Gastroesophageal sphincter (tissue), 3 donors: ENCODE data around the gene KAZN.

Source experiments
- CTCF ChIP-seq, 4 experiments: fragments of 200-600 bp in 2 of 4; fragments of 450-650 bp in 2 of 4; sonication (generic) in 1 of 4; IDR thresholded peaks; one replicate each; pipeline ENCODE4 v1.5.1; 2017 to 2019; ENCODE audit warnings: antibody characterized with exemption in 4 of 4, mild to moderate bottlenecking in 2 of 4, moderate library complexity in 2 of 4
- POLR2A ChIP-seq, 2 donors: fragments of 450-650 bp; IDR thresholded peaks; one replicate each; pipeline ENCODE4 v1.6.1; 2017; ENCODE audit warnings: antibody characterized with exemption in 2 of 2, mild to moderate bottlenecking in 2 of 2, moderate library complexity in 1 of 2

- no peak for TF ChIP-seq CTCF (IDR thresholded peaks at IDR 0.05)
- no peak for TF ChIP-seq POLR2A (IDR thresholded peaks at IDR 0.05)
These were observed 98.9 kb downstream of the KAZN start for GRCh38 chr1:14697353-14697752.
